ENCODE results near the gene ETNPPL. TPM values are rescaled to one million over a fixed set of nuclear protein-coding genes. Genes with fewer than 3 reads are reported as not detected.

The ETNPPL gene
- polyA plus RNA-seq, 1 of the 3 experiments (the other 2 are of a cell fraction), result not detected

DNA sequence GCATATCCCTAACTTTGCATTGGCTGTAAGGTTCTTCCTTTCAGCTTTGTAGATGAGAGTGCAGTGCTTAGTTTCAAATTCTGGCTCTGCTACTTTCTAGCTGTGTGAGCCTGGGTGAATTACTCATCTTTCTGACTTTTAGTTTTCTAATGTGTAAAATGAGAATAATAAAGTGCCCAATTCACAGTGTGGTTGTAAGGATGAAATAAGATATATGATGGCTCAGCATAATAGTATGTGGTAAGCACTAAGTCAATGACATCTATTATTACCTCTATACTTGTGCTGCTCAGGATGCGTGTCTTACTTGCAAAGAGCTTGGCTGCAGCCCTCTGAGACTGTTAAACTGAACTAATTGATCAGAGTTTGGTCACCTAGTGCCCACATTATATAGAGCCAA, 30.6 kb upstream of the ETNPPL start (continued):
- no peak for TF ChIP-seq FOSL2 (IDR thresholded peaks at IDR 0.05; ENCODE audit: borderline replicate concordance, low read depth)
- TF ChIP-seq, protein P1, sequence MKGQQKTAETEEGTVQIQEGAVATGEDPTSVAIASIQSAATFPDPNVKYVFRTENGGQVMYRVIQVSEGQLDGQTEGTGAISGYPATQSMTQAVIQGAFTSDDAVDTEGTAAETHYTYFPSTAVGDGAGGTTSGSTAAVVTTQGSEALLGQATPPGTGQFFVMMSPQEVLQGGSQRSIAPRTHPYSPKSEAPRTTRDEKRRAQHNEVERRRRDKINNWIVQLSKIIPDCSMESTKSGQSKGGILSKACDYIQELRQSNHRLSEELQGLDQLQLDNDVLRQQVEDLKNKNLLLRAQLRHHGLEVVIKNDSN (IDR thresholded peaks at IDR 0.05; ENCODE audit: borderline replicate concordance, low read depth), result no peak
- TF ChIP-seq ELF1 (IDR thresholded peaks at IDR 0.05), result no peak
- no peak for TF ChIP-seq SMC3 (IDR thresholded peaks at IDR 0.05; ENCODE audit: low read depth, low read length)
- TF ChIP-seq NFIC (IDR thresholded peaks at IDR 0.05; ENCODE audit: borderline replicate concordance), result no peak

GRCh38 chr4:108788731-108789130, 25.9 kb upstream of the ETNPPL start:
- H3K79me2 ChIP-seq (ENCODE audit: insufficient read depth), result no peaks in the 10 kb centered on the region
- no peaks in the 10 kb centered on the region for H3K9me2 ChIP-seq
- WGBS (ENCODE audit: low lambda C conversion rate), result 37% methylated on average over 4 of the region's 9 CpGs
- no peaks in the 10 kb centered on the region for H3K9me3 ChIP-seq
- TF ChIP-seq RFX5 (IDR thresholded peaks at IDR 0.05; ENCODE audit: low read length) (no peak), FOSL2 (IDR thresholded peaks at IDR 0.05; ENCODE audit: borderline replicate concordance, low read depth) (no peak), TCF12 (IDR thresholded peaks at IDR 0.05) (no peak), RCOR1 (IDR thresholded peaks at IDR 0.05; ENCODE audit: low read length) (no peak)
- no peaks in the 10 kb centered on the region for H3K36me3 ChIP-seq (replicated peaks in 1 of 2; ENCODE audit: control insufficient read depth in 1 of 2, insufficient read depth in 2 of 2, low read length in 1 of 2)
- no peak overlapping the region for H3K9ac ChIP-seq
- no peaks in the 10 kb centered on the region for H3K4me1 ChIP-seq (ENCODE audit: control insufficient read depth in 1 of 2, insufficient read depth in 2 of 2, low read depth in 1 of 2, low read length in 1 of 2)
- no peaks in the 10 kb centered on the region for H3F3A ChIP-seq (replicated peaks; ENCODE audit: insufficient read depth)
- POLR2A ChIA-PET, result no interaction called here
- H3K4me3 ChIP-seq (ENCODE audit: low read depth in 2 of 2, low read length in 1 of 2), result no peak overlapping the region
- CTCF ChIA-PET, result no interaction called here
- no peak overlapping the region for H2AFZ ChIP-seq (ENCODE audit: low read depth)
- no peaks in the 10 kb centered on the region for H4K20me1 ChIP-seq (ENCODE audit: insufficient read depth)
- no peaks in the 10 kb centered on the region; the same call in 1 of the 2 replicates for H3K27me3 ChIP-seq (ENCODE audit: insufficient read depth)
- H3K4me2 ChIP-seq, result no peak overlapping the region
- no peak for DNase-seq
- no peak overlapping the region for H3K27ac ChIP-seq (ENCODE audit: low read depth in 2 of 2, low read length in 1 of 2)

- no peak overlapping the region for H3K4me3 ChIP-seq (ENCODE audit: low read depth in 2 of 2, low read length in 1 of 2)
- H3K36me3 ChIP-seq (replicated peaks in 1 of 2; ENCODE audit: control insufficient read depth in 1 of 2, insufficient read depth in 2 of 2, low read length in 1 of 2), result no peaks in the 10 kb centered on the region
- DNase-seq, result no peak
- no peaks in the 10 kb centered on the region for H3K9me3 ChIP-seq
- H3F3A ChIP-seq (replicated peaks; ENCODE audit: insufficient read depth), result no peaks in the 10 kb centered on the region
- no peaks in the 10 kb centered on the region for H3K4me1 ChIP-seq (ENCODE audit: control insufficient read depth in 1 of 2, insufficient read depth in 2 of 2, low read depth in 1 of 2, low read length in 1 of 2)
- no peaks in the 10 kb centered on the region for H4K20me1 ChIP-seq (ENCODE audit: insufficient read depth)
- no peaks in the 10 kb centered on the region for H3K79me2 ChIP-seq (ENCODE audit: insufficient read depth)
- H3K9me2 ChIP-seq, result no peaks in the 10 kb centered on the region
- ChIA-PET CTCF (no interaction called here), POLR2A (no interaction called here)
- H3K27me3 ChIP-seq (ENCODE audit: insufficient read depth), result no peaks in the 10 kb centered on the region; the same call in 1 of the 2 replicates
- no peak overlapping the region for H2AFZ ChIP-seq (ENCODE audit: low read depth)
- TF ChIP-seq EZH2phosphoT487 (IDR thresholded peaks at IDR 0.05; ENCODE audit: borderline replicate concordance, low read depth) (no peak), MXI1 (IDR thresholded peaks at IDR 0.05; ENCODE audit: low read depth, low read length) (no peak), YY1 (IDR thresholded peaks at IDR 0.05; ENCODE audit: low read depth) (no peak)
- WGBS (ENCODE audit: low lambda C conversion rate), result 59% methylated on average over 16 of the region's 16 CpGs
- H3K9ac ChIP-seq, result no peak overlapping the region
- H3K4me2 ChIP-seq, result no peak overlapping the region
- H3K27ac ChIP-seq (ENCODE audit: low read depth in 2 of 2, low read length in 1 of 2), result no peak overlapping the region
Observed at GRCh38 chr4:108787724-108788123, 24.9 kb upstream of the ETNPPL start.

GRCh38 chr4:108787106-108787505, 24.3 kb upstream of the ETNPPL start:
- 44% methylated on average over 14 of the region's 14 CpGs for WGBS (ENCODE audit: low lambda C conversion rate)
- Histone ChIP-seq H3K79me2 (ENCODE audit: insufficient read depth) (no peaks in the 10 kb centered on the region), H3K36me3 (replicated peaks in 1 of 2; ENCODE audit: control insufficient read depth in 1 of 2, insufficient read depth in 2 of 2, low read length in 1 of 2) (no peaks in the 10 kb centered on the region), H3K27me3 (ENCODE audit: insufficient read depth) (no peaks in the 10 kb centered on the region; the same call in 1 of the 2 replicates), H3F3A (replicated peaks; ENCODE audit: insufficient read depth) (no peaks in the 10 kb centered on the region), H3K4me2 (no peak overlapping the region), H2AFZ (ENCODE audit: low read depth) (no peak overlapping the region), H3K9ac (no peak overlapping the region), H3K4me3 (ENCODE audit: low read depth in 2 of 2, low read length in 1 of 2) (no peak overlapping the region), H4K20me1 (ENCODE audit: insufficient read depth) (no peaks in the 10 kb centered on the region), H3K27ac (ENCODE audit: low read depth in 2 of 2, low read length in 1 of 2) (no peak overlapping the region), H3K9me2 (no peaks in the 10 kb centered on the region), H3K4me1 (ENCODE audit: control insufficient read depth in 1 of 2, insufficient read depth in 2 of 2, low read depth in 1 of 2, low read length in 1 of 2) (no peaks in the 10 kb centered on the region), H3K9me3 (no peaks in the 10 kb centered on the region)
- CTCF ChIA-PET, result no interaction called here
- no peak for DNase-seq
- POLR2A ChIA-PET, result no interaction called here
- TF ChIP-seq JUND (IDR thresholded peaks at IDR 0.05) (no peak), TAF1 (IDR thresholded peaks at IDR 0.05; ENCODE audit: borderline replicate concordance, low read depth, low read length) (no peak), NRF1 (IDR thresholded peaks at IDR 0.05; ENCODE audit: low read depth, low read length) (no peak), REST (IDR thresholded peaks at IDR 0.05; ENCODE audit: low read depth, low read length) (no peak), FOXJ3 (CRISPR knock-in tag; IDR thresholded peaks at IDR 0.05) (no peak), EZH2phosphoT487 (IDR thresholded peaks at IDR 0.05; ENCODE audit: borderline replicate concordance, low read depth) (no peak), EP300 (IDR thresholded peaks at IDR 0.05; ENCODE audit: borderline replicate concordance in 1 of 2, low read depth in 1 of 2, low read length in 1 of 2) (no peak)
- TF ChIP-seq, protein P2, sequence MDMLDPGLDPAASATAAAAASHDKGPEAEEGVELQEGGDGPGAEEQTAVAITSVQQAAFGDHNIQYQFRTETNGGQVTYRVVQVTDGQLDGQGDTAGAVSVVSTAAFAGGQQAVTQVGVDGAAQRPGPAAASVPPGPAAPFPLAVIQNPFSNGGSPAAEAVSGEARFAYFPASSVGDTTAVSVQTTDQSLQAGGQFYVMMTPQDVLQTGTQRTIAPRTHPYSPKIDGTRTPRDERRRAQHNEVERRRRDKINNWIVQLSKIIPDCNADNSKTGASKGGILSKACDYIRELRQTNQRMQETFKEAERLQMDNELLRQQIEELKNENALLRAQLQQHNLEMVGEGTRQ (IDR thresholded peaks at IDR 0.05; ENCODE audit: borderline replicate concordance, low read depth, low read length), result no peak
